CD14-positive monocyte (primary cell): Measurements from ENCODE around the gene CORO1C. TPM values are rescaled to one million over a fixed set of nuclear protein-coding genes. Genes with fewer than 3 reads are reported as not detected.
A peak's percentile ranks its signal among the peaks of the same experiment; 100 is the strongest.

Source experiments
- DNase-seq, 3 donors: peaks; one replicate each; pipeline ENCODE4 v3.0.0-alpha.2; 2011 to 2022
- H2AFZ ChIP-seq: 2 replicates; pipeline ENCODE4 v1.6.0; 2012; ENCODE audit warnings: mild to moderate bottlenecking, low read depth, low read length, inconsistent platforms; ENCODE audit not compliant: insufficient read depth, poor library complexity, severe bottlenecking
- H3K27ac ChIP-seq, 2 donors: 1 replicate in 1 of 2; 2 replicates in 1 of 2; pipeline ENCODE4 v1.5.1; 2012 to 2013; ENCODE audit warnings: low read length in 2 of 2, control low read depth in 1 of 2, inconsistent platforms in 1 of 2, low read depth in 1 of 2, mild to moderate bottlenecking in 1 of 2
- H3K27me3 ChIP-seq, 2 donors: one replicate each; pipeline versions ENCODE4 v1.6.0 to v1.6.1; 2011 to 2013; ENCODE audit warnings: low read length in 2 of 2; ENCODE audit not compliant: control insufficient read depth in 2 of 2, insufficient read depth in 2 of 2
- H3K36me3 ChIP-seq, 2 donors: replicated peaks in 1 of 2; 1 replicate in 1 of 2; 2 replicates in 1 of 2; pipeline versions ENCODE4 v1.5.1 to v1.6.1; 2012 to 2013; ENCODE audit warnings: low read length in 2 of 2, control low read depth in 1 of 2, inconsistent platforms in 1 of 2, mild to moderate bottlenecking in 1 of 2; ENCODE audit not compliant: insufficient read depth in 2 of 2, control insufficient read depth in 1 of 2
- H3K4me1 ChIP-seq, 2 donors: 1 replicate in 1 of 2; 2 replicates in 1 of 2; pipeline versions ENCODE4 v1.5.1 to v1.6.1; 2012 to 2013; ENCODE audit warnings: low read length in 2 of 2, control low read depth in 1 of 2, inconsistent platforms in 1 of 2, mild to moderate bottlenecking in 1 of 2, moderate library complexity in 1 of 2; ENCODE audit not compliant: insufficient read depth in 2 of 2, control insufficient read depth in 1 of 2
- H3K4me2 ChIP-seq: replicated peaks from 2 replicates; pipeline ENCODE3; 2012; ENCODE audit warnings: low read length, moderate library complexity, mild to moderate bottlenecking; ENCODE audit not compliant: poor library complexity, severe bottlenecking; ENCODE audit errors: extremely low read depth
- H3K4me3 ChIP-seq, 3 experiments: fragments of 200-600 bp in 1 of 3; sonication (generic) in 1 of 3; replicated peaks in 1 of 3; 1 replicate in 2 of 3; 2 replicates in 1 of 3; pipeline ENCODE4 v1.5.1; 2011 to 2013; ENCODE audit warnings: low read length in 3 of 3, mild to moderate bottlenecking in 3 of 3, control low read depth in 2 of 3, low read depth in 2 of 3, inconsistent platforms in 1 of 3, moderate library complexity in 1 of 3
- H3K79me2 ChIP-seq: 2 replicates; pipeline ENCODE4 v1.6.0; 2012; ENCODE audit warnings: mild to moderate bottlenecking, control low read depth, inconsistent platforms, low read length, moderate library complexity; ENCODE audit not compliant: insufficient read depth
- H3K9ac ChIP-seq: 2 replicates; pipeline ENCODE4 v1.6.0; 2017; ENCODE audit warnings: low read length, mild to moderate bottlenecking; ENCODE audit not compliant: insufficient read depth, poor library complexity, severe bottlenecking
- H3K9me3 ChIP-seq, 2 donors: replicated peaks in 1 of 2; 1 replicate in 1 of 2; 2 replicates in 1 of 2; pipeline versions ENCODE4 v1.5.1 to v1.6.1; 2012 to 2013; ENCODE audit warnings: low read length in 2 of 2, control low read depth in 1 of 2; ENCODE audit not compliant: control insufficient read depth in 1 of 2, insufficient read depth in 1 of 2
- H4K20me1 ChIP-seq: 2 replicates; pipeline ENCODE4 v1.6.0; 2012; ENCODE audit warnings: mild to moderate bottlenecking, low read length, control low read depth, moderate library complexity; ENCODE audit not compliant: insufficient read depth
- H3K27ac Mint-ChIP-seq, 7 donors: one replicate each; pipeline ENCODE4 v1.8.0; 2020; ENCODE audit warnings: mild to moderate bottlenecking in 7 of 7, mixed read lengths in 7 of 7, moderate library complexity in 6 of 7, inconsistent platforms in 2 of 7
- H3K27me3 Mint-ChIP-seq, 3 donors: one replicate each; pipeline ENCODE4 v1.8.0; 2021 to 2022; ENCODE audit warnings: low read depth in 3 of 3, mild to moderate bottlenecking in 3 of 3, mixed read lengths in 3 of 3, moderate library complexity in 3 of 3, inconsistent platforms in 1 of 3
- H3K36me3 Mint-ChIP-seq, 2 donors: one replicate each; pipeline ENCODE4 v1.8.0; 2020; ENCODE audit warnings: mixed read lengths in 2 of 2, inconsistent platforms in 1 of 2, mild to moderate bottlenecking in 1 of 2
- H3K4me1 Mint-ChIP-seq: one replicate; pipeline ENCODE4 v1.8.0; 2020; ENCODE audit warnings: mild to moderate bottlenecking, mixed read lengths
- H3K4me3 Mint-ChIP-seq, 2 donors: one replicate each; pipeline ENCODE4 v1.8.0; 2020; ENCODE audit warnings: mild to moderate bottlenecking in 2 of 2, mixed read lengths in 2 of 2, moderate library complexity in 1 of 2
- H3K9me3 Mint-ChIP-seq, 7 donors: one replicate each; pipeline ENCODE4 v1.8.0; 2020 to 2022; ENCODE audit warnings: mixed read lengths in 7 of 7, mild to moderate bottlenecking in 6 of 7, moderate library complexity in 6 of 7, inconsistent platforms in 2 of 7
- WGBS: methylation state at CpG from one replicate; pipeline ENCODE4 v1.1.5; 2013; ENCODE audit warnings: missing lambda C conversion rate; ENCODE audit not compliant: insufficient coverage; 5-methylcytosine and 5-hydroxymethylcytosine counted together
- intact Hi-C, 2 donors: fragments of 100-400 bp; cut with micrococcal nuclease; formaldehyde crosslinking; loops; one replicate each; pipeline versions ENCODE4 v1.15.0 to v1.15.1; 2023
- polyA plus RNA-seq, 3 donors: library from polyadenylated mRNA; depleted of rRNA in 1 of 3; unstranded in 2 of 3; stranded (reverse) in 1 of 3; fragments of 300-500 nt in 2 of 3; fragments of >200 nt in 1 of 3; fragmentation: Illumina TruSeq in 2 of 3; gene quantifications; 1 replicate in 2 of 3; 2 replicates in 1 of 3; pipeline ENCODE4 v1.2.3, GENCODE V29; 2012 to 2021
- TF ChIP-seq, protein P1 (sequence below): fragments of 200-600 bp; IDR thresholded peaks from one replicate; pipeline ENCODE4 v1.8.0; 2022; ENCODE audit warnings: antibody characterized with exemption, mild to moderate bottlenecking

The CORO1C gene
- polyA plus RNA-seq, 3 donors = 77.5 to 285 (median 229) TPM

GRCh38 chr12:108773798-108774788 is 42.8 kb upstream of the CORO1C start:
- Histone ChIP-seq H3K27me3 (no peaks in the 10 kb centered on the region), H3K27ac (no peak overlapping the region), H4K20me1 (no peaks in the 10 kb centered on the region), H2AFZ (no peak overlapping the region), H3K4me3 (no peak overlapping the region), H3K4me2 (no peak overlapping the region), H3K4me1 (peaks cover 4 to 7% of the 10 kb centered on the region in 2 donors), H3K9ac (no peak overlapping the region), H3K9me3 (no peaks in the 10 kb centered on the region), H3K79me2 (no peaks in the 10 kb centered on the region), H3K36me3 (no peaks in the 10 kb centered on the region)
- Mint-ChIP-seq H3K27ac (no peak overlapping the region), H3K27me3 (peaks cover 0 to 7% (median 3%) of the 10 kb centered on the region in 3 donors), H3K4me3 (no peak overlapping the region), H3K9me3 (peaks cover 0 to 1% (median 0%) of the 10 kb centered on the region in 7 donors), H3K36me3 (no peaks in the 10 kb centered on the region), H3K4me1 (peaks cover 6% of the 10 kb centered on the region)
- 57% methylated on average over 14 of the region's 23 CpGs for WGBS
- TF ChIP-seq, protein P1, sequence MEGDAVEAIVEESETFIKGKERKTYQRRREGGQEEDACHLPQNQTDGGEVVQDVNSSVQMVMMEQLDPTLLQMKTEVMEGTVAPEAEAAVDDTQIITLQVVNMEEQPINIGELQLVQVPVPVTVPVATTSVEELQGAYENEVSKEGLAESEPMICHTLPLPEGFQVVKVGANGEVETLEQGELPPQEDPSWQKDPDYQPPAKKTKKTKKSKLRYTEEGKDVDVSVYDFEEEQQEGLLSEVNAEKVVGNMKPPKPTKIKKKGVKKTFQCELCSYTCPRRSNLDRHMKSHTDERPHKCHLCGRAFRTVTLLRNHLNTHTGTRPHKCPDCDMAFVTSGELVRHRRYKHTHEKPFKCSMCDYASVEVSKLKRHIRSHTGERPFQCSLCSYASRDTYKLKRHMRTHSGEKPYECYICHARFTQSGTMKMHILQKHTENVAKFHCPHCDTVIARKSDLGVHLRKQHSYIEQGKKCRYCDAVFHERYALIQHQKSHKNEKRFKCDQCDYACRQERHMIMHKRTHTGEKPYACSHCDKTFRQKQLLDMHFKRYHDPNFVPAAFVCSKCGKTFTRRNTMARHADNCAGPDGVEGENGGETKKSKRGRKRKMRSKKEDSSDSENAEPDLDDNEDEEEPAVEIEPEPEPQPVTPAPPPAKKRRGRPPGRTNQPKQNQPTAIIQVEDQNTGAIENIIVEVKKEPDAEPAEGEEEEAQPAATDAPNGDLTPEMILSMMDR = no peak
- DNase-seq = peak in 1 of 3 donors; percentile 13
- intact Hi-C loops = no loop called here

DNA sequence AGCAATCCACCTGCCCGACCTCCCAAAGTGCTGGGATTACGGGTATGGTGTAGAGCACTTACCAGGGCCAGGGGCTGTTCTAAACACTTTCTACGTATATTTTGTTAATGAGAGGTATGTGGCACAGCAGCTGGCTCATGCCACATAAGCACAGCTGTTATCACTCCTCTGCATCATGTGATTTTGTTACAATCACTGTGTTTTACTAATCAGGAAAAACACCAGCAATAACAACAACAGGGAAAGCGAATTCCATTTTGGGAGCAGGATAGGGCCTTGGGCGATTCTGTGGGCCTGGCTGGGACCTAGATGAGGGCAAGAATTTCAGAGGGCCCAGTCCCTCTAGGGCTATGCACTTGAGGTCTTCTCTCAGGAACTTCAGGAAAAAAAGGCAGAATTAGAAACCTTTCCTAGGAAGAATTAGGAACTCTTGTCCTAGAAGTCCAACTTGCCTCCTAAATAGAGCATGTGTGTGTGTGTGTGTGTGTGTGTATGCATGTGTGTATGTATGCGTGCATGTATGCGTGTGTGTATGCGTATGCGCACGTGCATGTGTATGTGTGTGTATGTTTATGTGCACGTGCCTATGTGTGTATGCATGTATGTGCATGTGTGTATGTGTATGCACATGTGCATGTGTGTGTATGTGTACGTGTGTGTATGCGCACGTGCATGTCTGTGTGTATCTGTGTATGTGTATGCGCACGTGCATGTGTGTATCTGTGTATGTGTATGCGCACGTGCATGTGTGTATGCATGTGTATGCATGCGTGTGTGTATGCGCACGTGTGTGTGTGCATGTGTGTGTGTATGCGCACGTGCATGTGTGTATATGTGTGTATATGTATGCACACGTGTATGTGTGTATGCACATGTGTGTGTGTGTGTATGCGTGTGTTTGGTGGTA is 41.8 kb upstream of the CORO1C start:
- H3K27me3 Mint-ChIP-seq = peaks cover 0 to 8% (median 7%) of the 10 kb centered on the region in 3 donors
- no peaks in the 10 kb centered on the region for H3K9me3 ChIP-seq
- H3K27me3 ChIP-seq = no peaks in the 10 kb centered on the region
- H3K36me3 ChIP-seq = no peaks in the 10 kb centered on the region
- H3K4me1 Mint-ChIP-seq = peaks cover 8% of the 10 kb centered on the region
- H3K27ac ChIP-seq = no peak overlapping the region
- no peak overlapping the region for H3K9ac ChIP-seq
- intact Hi-C loops = no loop called here
- H3K4me2 ChIP-seq = no peak overlapping the region
- TF ChIP-seq, protein P1 = no peak
- H3K9me3 Mint-ChIP-seq = peaks cover 0 to 1% (median 0%) of the 10 kb centered on the region in 7 donors
- H3K79me2 ChIP-seq = no peaks in the 10 kb centered on the region
- H3K27ac Mint-ChIP-seq = no peak overlapping the region
- H3K4me1 ChIP-seq = peaks cover 12 to 14% of the 10 kb centered on the region in 2 donors
- H2AFZ ChIP-seq = no peak overlapping the region
- H3K36me3 Mint-ChIP-seq = no peaks in the 10 kb centered on the region
- H3K4me3 Mint-ChIP-seq = no peak overlapping the region
- no peak for DNase-seq
- H3K4me3 ChIP-seq = no peak overlapping the region
- WGBS = 97% methylated on average over 24 of the region's 25 CpGs
- H4K20me1 ChIP-seq = no peaks in the 10 kb centered on the region
